Adipocyte (in vitro differentiated cells): Measurements from ENCODE around the gene CYP2J2.
A peak's percentile ranks its signal among the peaks of the same experiment; 100 is the strongest.
"Not testable (repeated sequence)": the region's sequence is repeated elsewhere in the genome, so short reads cannot be mapped to it uniquely, and the experiment has no call there.

Experiments
- DNase-seq: peaks from one replicate; pipeline ENCODE4 v3.0.0-alpha.2; 2015; ENCODE audit warnings: low read depth
- H3K27me3 ChIP-seq: replicated peaks from 2 replicates; pipeline ENCODE4 v1.7.0; 2013; ENCODE audit warnings: mild to moderate bottlenecking, low read length, moderate library complexity; ENCODE audit not compliant: control insufficient read depth, insufficient read depth
- H3K36me3 ChIP-seq: 2 replicates; pipeline ENCODE4 v1.7.0; 2013; ENCODE audit warnings: low read length, mild to moderate bottlenecking, moderate library complexity; ENCODE audit not compliant: control insufficient read depth, insufficient read depth, severe bottlenecking
- H3K4me1 ChIP-seq: 2 replicates; pipeline ENCODE4 v1.7.0; 2013; ENCODE audit warnings: mild to moderate bottlenecking, low read length, moderate library complexity; ENCODE audit not compliant: control insufficient read depth, insufficient read depth
- H3K4me3 ChIP-seq: 2 replicates; pipeline ENCODE4 v1.7.0; 2013; ENCODE audit warnings: mild to moderate bottlenecking, low read length, moderate library complexity
- H3K9ac ChIP-seq: 2 replicates; pipeline ENCODE4 v1.7.0; 2013; ENCODE audit warnings: mild to moderate bottlenecking, low read length, moderate library complexity
- H3K9me3 ChIP-seq: 2 replicates; pipeline ENCODE4 v1.7.0; 2013; ENCODE audit warnings: mild to moderate bottlenecking, low read length, moderate library complexity; ENCODE audit not compliant: control insufficient read depth

The CYP2J2 gene, protein sequence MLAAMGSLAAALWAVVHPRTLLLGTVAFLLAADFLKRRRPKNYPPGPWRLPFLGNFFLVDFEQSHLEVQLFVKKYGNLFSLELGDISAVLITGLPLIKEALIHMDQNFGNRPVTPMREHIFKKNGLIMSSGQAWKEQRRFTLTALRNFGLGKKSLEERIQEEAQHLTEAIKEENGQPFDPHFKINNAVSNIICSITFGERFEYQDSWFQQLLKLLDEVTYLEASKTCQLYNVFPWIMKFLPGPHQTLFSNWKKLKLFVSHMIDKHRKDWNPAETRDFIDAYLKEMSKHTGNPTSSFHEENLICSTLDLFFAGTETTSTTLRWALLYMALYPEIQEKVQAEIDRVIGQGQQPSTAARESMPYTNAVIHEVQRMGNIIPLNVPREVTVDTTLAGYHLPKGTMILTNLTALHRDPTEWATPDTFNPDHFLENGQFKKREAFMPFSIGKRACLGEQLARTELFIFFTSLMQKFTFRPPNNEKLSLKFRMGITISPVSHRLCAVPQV

DNA sequence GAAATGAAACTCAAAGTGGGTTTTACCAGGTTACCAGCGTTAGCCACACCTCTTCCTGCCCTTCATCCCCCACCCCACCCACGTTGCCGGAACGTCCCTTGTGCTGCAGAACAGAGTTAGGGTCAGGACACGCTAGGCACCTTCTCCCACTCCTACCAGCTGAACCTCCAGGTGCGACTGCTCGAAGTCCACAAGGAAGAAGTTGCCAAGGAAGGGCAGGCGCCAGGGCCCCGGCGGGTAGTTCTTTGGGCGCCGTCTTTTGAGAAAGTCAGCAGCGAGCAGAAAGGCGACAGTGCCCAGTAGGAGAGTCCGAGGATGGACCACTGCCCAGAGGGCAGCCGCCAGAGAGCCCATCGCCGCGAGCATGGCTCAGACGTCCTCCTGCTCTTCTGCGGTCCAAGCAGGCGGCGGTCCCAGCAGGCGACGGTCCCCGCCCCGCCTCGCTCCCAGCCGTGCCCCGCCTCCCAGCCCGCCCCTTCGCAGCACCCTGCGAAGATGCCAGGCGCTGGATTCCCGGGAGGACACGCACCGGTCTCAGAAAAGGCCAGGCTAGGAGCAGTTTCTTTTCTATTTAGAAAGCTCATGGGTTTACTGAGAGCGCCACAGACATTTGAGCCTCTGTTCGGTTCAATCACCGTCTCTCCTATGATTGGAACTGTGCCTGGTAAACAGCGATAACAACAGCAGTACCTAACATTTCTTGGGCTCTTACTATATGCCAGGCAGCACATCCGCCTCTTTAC lies at the start of gene CYP2J2:
TSS of gene CYP2J2 (minus strand) at position 393 of the 743 bp plus-strand sequence. CDS start at position 366, 27 bp downstream.
- peak; percentile 74 for DNase-seq
- Histone ChIP-seq H3K4me3 (peak within 1 kb of the TSS; percentile 74), H3K9me3 (peaks cover 37% of the 10 kb centered on the region), H3K27me3 (peaks cover 22% of the 10 kb centered on the region), H3K36me3 (no peaks in the 10 kb centered on the region), H3K4me1 (peaks cover 10% of the 10 kb centered on the region), H3K9ac (peak within 1 kb of the TSS; percentile 13)

DNA sequence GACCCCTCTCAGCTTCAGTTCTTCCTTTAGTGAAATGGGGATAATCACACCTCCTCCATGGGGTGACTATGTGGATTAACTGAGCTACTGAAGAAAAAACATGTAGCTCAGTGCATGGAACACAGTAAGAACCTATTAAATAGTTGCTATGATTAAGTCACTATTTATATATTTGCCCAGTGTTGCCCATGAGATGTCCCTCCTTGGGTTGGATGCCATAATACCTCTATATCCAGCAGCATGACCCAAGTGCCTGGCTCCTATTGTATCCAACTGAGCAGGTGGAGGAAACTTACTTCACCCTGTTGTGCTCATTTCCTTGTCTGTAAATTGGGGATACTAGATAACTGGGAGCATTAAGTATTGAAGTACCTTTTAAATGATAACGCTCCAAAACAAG lies 47.1 kb upstream of the CYP2J2 start:
- Histone ChIP-seq H3K27me3 (peaks cover 17% of the 10 kb centered on the region), H3K9ac (no peak overlapping the region), H3K9me3 (no peaks in the 10 kb centered on the region), H3K36me3 (no peaks in the 10 kb centered on the region), H3K4me3 (no peak overlapping the region), H3K4me1 (peaks cover 15% of the 10 kb centered on the region)
- no peak for DNase-seq

DNA sequence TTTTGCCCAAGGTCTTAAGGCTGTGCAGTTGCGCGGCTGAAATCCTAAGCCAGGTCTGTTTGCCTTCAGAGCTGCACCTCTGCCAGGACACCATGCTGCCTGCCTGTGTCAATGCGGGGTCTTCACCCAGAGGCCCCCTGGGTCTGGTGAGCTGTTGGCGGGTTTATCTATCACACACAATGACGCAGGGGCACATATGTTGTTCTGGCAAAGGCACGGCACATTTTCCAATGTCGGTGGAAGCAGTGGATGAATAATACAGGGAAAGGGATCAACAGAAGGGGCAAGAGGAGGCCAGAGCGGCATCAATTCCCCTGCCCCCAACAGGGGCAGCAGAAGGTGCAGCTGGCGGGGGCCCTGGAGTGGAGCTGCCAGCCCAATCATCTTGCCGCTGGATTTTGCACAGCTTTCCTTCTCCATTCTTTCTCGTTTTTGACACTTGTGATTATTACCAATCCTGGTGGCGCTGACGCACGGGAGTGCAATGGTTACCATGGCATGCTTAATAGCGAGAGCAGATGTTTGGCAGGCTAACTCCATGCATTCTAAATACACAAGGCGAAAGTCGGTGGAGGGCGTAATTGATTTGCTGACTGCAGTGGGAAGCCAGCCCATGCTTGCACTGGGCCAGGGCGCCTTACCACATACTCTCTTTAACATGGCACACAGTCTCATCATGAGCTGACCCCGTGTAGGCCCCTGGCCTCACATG lies 45.8 kb upstream of the CYP2J2 start:
- Histone ChIP-seq H3K4me3 (no peak overlapping the region), H3K9me3 (no peaks in the 10 kb centered on the region), H3K27me3 (peaks cover 17% of the 10 kb centered on the region), H3K4me1 (peaks cover 4% of the 10 kb centered on the region), H3K9ac (no peak overlapping the region), H3K36me3 (no peaks in the 10 kb centered on the region)
- no peak for DNase-seq

DNA sequence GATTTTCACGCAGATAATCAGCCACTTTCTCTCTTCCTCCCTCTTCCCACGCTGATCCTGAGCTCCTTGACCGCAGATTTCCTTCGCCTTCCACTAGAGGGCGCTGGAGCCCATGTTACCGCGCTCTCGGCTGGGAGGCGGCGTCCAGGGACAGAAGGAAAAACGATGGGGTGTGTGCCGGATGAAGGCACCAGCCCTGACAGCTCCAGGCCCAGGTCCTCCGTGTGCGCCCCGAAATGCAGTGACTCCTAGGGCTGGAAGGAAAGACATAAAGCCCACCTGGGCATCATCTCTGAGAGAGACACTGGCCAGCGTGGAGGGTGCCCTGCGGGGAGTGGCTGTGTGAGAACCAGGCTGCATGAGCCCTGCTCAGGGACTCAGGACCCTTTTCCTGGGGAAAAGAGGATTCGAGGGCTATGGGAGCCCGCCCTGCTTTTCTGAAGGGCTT lies 44.9 kb upstream of the CYP2J2 start:
- H3K4me1 ChIP-seq = no peaks in the 10 kb centered on the region
- H3K9me3 ChIP-seq = no peaks in the 10 kb centered on the region
- H3K9ac ChIP-seq = no peak overlapping the region
- no peak overlapping the region for H3K4me3 ChIP-seq
- no peaks in the 10 kb centered on the region for H3K36me3 ChIP-seq
- DNase-seq = peak; percentile 89
- H3K27me3 ChIP-seq = peaks cover 17% of the 10 kb centered on the region

DNA sequence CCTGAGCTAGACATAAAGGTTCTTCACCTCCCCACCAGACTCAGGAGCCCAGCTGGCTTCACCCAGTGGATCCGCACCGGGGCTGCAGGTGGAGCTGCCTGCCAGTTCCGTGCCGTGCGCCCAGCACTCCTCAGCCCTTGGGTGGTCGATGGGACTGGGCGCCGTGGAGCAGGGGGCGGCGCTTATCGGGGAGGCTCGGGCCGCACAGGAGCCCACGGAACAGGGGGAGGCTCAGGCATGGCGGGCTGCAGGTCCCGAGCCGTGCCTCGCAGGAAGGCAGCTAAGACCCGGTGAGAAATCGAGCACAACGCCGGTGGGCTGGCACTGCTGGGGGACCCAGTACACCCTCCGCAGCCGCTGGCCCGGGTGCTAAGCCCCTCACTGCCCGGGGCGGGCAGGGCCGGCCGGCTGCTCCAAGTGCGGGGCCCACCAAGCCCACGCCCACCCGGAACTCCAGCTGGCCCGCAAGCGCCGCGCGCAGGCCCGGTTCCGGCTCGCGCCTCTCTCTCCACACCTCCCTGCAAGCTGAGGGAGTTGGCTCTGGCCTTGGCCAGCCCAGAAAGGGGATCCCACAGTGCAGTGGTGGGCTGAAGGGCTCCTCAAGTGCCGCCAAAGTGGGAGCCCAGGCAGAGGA lies 43.1 kb upstream of the CYP2J2 start:
- not testable (repeated sequence) for H3K27me3 ChIP-seq, H3K9me3 ChIP-seq, H3K36me3 ChIP-seq

DNA sequence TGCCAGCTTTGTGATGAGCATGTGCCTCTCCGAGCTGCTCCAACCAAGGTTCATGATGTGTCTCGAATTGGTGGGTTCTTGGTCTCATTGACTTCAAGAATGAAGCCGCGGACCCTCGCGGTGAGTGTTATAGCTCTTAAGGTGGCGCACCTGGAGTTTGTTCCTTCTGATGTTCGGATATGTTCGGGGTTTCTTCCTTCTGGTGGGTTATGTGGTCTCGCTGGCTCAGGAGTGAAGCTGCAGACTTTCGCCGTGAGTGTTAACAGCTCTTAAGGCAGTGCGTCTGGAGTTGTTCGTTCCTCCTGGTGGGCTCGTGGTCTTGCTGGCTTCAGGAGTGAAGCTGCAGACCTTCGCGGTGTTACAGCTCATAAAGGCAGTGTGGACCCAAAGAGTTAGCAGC lies 42.2 kb upstream of the CYP2J2 start:
- not testable (repeated sequence) for H3K4me1 ChIP-seq, H3K9me3 ChIP-seq, H3K4me3 ChIP-seq, H3K27me3 ChIP-seq, DNase-seq, H3K36me3 ChIP-seq, H3K9ac ChIP-seq

More for the DNA sequence above, 43.1 kb upstream of the CYP2J2 start:
- H3K9ac ChIP-seq, DNase-seq, H3K4me1 ChIP-seq, H3K4me3 ChIP-seq: not testable (repeated sequence)

DNA sequence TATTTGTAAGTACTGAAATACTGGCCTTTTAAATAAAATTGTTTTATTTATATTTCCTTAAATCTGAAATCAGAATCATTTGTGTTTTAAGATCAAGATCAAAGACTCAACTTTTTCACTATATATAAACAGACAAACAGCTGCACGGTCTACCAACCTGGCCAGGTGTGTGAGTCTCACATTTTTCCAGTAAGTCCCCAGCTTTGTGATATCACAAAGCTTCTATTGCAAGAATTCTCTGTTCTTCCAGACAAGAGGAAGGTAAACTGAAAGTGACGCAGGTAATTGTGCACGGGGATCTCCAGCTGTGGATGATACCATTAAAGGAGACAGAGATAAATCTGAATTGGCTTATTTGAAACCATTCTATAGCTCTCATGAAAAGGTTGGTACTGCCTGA lies 41.2 kb upstream of the CYP2J2 start:
- Histone ChIP-seq H3K9ac (no peak overlapping the region), H3K36me3 (no peaks in the 10 kb centered on the region), H3K4me1 (no peaks in the 10 kb centered on the region), H3K27me3 (no peaks in the 10 kb centered on the region), H3K4me3 (no peak overlapping the region), H3K9me3 (no peaks in the 10 kb centered on the region)
- no peak for DNase-seq

DNA sequence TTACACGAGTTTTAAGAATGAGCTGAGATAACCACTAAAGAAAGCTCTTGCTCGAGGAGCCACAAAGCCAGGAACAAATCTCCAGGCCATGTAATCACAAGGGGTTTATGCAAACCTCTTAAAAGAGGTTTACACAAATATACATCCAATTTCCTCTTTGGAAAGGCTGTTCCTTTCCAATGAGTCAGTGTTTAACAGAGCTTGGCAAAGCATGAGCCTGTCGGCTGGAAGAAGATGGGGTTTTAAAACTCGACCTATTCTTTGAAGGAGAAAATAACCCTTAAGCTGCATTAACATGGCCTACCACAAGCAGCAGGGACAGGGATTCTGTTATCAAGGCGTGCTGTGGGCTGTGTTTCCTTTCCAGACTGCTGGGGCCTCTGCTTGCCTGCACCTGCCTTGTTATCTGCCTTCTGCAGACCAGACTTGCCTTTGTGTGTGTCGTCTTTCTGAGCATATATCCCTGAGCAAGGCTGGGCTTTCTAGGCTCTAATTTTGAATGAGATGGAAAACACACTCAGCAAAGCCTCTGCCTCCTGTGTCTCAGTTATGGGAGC lies 40.6 kb upstream of the CYP2J2 start:
- Histone ChIP-seq H3K4me3 (no peak overlapping the region), H3K4me1 (no peaks in the 10 kb centered on the region), H3K9ac (no peak overlapping the region), H3K9me3 (no peaks in the 10 kb centered on the region), H3K27me3 (no peaks in the 10 kb centered on the region), H3K36me3 (no peaks in the 10 kb centered on the region)
- DNase-seq = peak; percentile 62

DNA sequence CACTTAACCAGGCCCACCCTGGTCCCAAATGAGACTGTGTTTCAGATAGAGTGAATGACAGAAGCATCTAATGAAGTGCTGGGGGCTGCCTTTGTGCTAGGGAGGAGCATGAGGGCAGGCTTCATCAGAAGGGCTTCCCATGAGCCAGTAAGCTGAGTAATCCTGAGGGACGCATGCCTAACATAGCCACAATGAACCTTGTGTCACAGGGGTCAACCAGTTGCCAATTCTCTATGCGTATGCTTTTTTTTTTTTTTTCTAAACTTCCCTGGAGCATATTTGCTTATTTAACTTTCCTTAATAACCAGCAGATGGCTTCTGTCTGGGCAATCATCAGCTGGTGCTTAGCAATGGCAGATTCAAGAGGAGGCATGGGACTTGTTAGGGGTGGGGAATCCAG lies 25.5 kb upstream of the CYP2J2 start:
- no peak for DNase-seq
- H3K36me3 ChIP-seq = no peaks in the 10 kb centered on the region
- no peak overlapping the region for H3K9ac ChIP-seq
- peaks cover 5% of the 10 kb centered on the region for H3K27me3 ChIP-seq
- no peaks in the 10 kb centered on the region for H3K4me1 ChIP-seq
- H3K9me3 ChIP-seq = no peaks in the 10 kb centered on the region
- H3K4me3 ChIP-seq = no peak overlapping the region

DNA sequence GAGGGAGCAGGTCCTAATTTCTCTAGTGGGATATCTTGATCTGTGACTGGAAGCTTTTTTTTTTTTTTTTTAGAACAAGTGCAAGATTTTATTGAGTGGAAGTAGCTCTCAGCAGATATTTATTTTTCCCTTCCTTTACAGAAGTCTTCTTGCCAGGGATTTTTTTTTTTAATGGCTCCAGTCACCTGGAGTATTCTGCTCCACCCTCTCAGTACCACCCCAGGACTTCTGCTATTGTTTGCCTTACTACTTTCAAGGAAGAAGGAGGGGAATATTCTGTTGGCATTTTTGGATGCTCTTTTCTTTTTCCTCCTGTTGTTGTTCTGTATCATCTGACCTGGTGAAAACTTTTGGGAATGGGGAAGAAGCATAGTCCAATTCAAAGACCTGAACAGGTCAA lies 23.1 kb upstream of the CYP2J2 start:
- H3K4me3 ChIP-seq = no peak overlapping the region
- H3K9ac ChIP-seq = no peak overlapping the region
- H3K9me3 ChIP-seq = no peaks in the 10 kb centered on the region
- H3K4me1 ChIP-seq = no peaks in the 10 kb centered on the region
- no peaks in the 10 kb centered on the region for H3K36me3 ChIP-seq
- peaks cover 5% of the 10 kb centered on the region for H3K27me3 ChIP-seq
- no peak for DNase-seq
